ENCODE results near the gene MAJIN. TPM values are rescaled to one million over a fixed set of nuclear protein-coding genes. Genes with fewer than 3 reads are reported as not detected.

The MAJIN gene
- total RNA-seq, 1 experiment from 2014 or later, result not detected

DNA sequence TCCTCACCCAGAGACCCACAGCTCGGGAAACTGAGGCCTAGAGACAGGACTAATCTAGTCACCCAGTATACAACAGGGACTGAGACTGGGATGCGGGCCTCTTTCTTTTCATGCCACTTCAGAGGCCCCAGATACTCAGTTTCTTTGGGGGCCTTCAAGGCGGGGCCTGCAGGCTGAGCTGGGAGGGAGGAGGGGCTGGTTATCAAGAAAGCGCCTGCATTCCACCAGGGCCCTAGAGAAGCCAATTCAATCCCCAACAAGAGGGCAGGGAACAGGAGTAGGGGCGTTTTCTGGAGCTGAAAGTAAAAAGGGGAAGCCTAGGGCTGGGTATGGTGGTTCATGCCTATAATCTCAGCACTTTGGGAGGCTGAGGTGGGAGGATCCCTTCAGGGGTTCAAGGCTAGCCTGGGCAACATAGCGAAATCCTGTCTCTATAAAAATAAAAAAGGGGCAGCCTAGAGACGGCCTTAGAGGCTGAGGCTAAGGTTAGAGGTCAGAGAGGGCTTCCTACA lies 56.5 kb downstream of the MAJIN start:
- no peak for TF ChIP-seq RELA (CRISPR knock-in tag; IDR thresholded peaks at IDR 0.05; ENCODE audit: borderline replicate concordance)
- no peak for TF ChIP-seq NR1H2 (CRISPR knock-in tag; IDR thresholded peaks at IDR 0.05)
- TF ChIP-seq, protein P1, sequence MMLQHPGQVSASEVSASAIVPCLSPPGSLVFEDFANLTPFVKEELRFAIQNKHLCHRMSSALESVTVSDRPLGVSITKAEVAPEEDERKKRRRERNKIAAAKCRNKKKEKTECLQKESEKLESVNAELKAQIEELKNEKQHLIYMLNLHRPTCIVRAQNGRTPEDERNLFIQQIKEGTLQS (CRISPR knock-in tag; conservative IDR thresholded peaks at IDR 0.05), result no peak
- no peak for TF ChIP-seq GTF2I (CRISPR knock-in tag; conservative IDR thresholded peaks at IDR 0.05)
- no peak for TF ChIP-seq FOXK1 (CRISPR knock-in tag; IDR thresholded peaks at IDR 0.05)
- TF ChIP-seq, protein P2, sequence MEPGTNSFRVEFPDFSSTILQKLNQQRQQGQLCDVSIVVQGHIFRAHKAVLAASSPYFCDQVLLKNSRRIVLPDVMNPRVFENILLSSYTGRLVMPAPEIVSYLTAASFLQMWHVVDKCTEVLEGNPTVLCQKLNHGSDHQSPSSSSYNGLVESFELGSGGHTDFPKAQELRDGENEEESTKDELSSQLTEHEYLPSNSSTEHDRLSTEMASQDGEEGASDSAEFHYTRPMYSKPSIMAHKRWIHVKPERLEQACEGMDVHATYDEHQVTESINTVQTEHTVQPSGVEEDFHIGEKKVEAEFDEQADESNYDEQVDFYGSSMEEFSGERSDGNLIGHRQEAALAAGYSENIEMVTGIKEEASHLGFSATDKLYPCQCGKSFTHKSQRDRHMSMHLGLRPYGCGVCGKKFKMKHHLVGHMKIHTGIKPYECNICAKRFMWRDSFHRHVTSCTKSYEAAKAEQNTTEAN (CRISPR knock-in tag; IDR thresholded peaks at IDR 0.05), result no peak
- no peak for TF ChIP-seq ZBTB21 (CRISPR knock-in tag; IDR thresholded peaks at IDR 0.05; ENCODE audit: borderline replicate concordance)
- TF ChIP-seq, protein P3, sequence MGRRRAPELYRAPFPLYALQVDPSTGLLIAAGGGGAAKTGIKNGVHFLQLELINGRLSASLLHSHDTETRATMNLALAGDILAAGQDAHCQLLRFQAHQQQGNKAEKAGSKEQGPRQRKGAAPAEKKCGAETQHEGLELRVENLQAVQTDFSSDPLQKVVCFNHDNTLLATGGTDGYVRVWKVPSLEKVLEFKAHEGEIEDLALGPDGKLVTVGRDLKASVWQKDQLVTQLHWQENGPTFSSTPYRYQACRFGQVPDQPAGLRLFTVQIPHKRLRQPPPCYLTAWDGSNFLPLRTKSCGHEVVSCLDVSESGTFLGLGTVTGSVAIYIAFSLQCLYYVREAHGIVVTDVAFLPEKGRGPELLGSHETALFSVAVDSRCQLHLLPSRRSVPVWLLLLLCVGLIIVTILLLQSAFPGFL (CRISPR knock-in tag; IDR thresholded peaks at IDR 0.05; ENCODE audit: borderline replicate concordance), result no peak
- no peak for TF ChIP-seq SMAD3 (CRISPR knock-in tag; IDR thresholded peaks at IDR 0.05; ENCODE audit: borderline replicate concordance)
- TF ChIP-seq, protein P4, sequence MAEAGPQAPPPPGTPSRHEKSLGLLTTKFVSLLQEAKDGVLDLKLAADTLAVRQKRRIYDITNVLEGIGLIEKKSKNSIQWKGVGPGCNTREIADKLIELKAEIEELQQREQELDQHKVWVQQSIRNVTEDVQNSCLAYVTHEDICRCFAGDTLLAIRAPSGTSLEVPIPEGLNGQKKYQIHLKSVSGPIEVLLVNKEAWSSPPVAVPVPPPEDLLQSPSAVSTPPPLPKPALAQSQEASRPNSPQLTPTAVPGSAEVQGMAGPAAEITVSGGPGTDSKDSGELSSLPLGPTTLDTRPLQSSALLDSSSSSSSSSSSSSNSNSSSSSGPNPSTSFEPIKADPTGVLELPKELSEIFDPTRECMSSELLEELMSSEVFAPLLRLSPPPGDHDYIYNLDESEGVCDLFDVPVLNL (CRISPR knock-in tag; IDR thresholded peaks at IDR 0.05; ENCODE audit: borderline replicate concordance, low read depth), result no peak
- no peak for TF ChIP-seq TP53 (CRISPR knock-in tag; IDR thresholded peaks at IDR 0.05)
- no peak for TF ChIP-seq NFE2L1 (CRISPR knock-in tag; IDR thresholded peaks at IDR 0.05)
- TF ChIP-seq, protein P5, sequence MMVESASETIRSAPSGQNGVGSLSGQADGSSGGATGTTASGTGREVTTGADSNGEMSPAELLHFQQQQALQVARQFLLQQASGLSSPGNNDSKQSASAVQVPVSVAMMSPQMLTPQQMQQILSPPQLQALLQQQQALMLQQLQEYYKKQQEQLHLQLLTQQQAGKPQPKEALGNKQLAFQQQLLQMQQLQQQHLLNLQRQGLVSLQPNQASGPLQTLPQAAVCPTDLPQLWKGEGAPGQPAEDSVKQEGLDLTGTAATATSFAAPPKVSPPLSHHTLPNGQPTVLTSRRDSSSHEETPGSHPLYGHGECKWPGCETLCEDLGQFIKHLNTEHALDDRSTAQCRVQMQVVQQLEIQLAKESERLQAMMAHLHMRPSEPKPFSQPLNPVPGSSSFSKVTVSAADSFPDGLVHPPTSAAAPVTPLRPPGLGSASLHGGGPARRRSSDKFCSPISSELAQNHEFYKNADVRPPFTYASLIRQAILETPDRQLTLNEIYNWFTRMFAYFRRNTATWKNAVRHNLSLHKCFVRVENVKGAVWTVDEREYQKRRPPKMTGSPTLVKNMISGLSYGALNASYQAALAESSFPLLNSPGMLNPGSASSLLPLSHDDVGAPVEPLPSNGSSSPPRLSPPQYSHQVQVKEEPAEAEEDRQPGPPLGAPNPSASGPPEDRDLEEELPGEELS (CRISPR knock-in tag; IDR thresholded peaks at IDR 0.05), result no peak
- TF ChIP-seq, protein P6, sequence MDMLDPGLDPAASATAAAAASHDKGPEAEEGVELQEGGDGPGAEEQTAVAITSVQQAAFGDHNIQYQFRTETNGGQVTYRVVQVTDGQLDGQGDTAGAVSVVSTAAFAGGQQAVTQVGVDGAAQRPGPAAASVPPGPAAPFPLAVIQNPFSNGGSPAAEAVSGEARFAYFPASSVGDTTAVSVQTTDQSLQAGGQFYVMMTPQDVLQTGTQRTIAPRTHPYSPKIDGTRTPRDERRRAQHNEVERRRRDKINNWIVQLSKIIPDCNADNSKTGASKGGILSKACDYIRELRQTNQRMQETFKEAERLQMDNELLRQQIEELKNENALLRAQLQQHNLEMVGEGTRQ (CRISPR knock-in tag; IDR thresholded peaks at IDR 0.05), result no peak
- TF ChIP-seq, protein P7, sequence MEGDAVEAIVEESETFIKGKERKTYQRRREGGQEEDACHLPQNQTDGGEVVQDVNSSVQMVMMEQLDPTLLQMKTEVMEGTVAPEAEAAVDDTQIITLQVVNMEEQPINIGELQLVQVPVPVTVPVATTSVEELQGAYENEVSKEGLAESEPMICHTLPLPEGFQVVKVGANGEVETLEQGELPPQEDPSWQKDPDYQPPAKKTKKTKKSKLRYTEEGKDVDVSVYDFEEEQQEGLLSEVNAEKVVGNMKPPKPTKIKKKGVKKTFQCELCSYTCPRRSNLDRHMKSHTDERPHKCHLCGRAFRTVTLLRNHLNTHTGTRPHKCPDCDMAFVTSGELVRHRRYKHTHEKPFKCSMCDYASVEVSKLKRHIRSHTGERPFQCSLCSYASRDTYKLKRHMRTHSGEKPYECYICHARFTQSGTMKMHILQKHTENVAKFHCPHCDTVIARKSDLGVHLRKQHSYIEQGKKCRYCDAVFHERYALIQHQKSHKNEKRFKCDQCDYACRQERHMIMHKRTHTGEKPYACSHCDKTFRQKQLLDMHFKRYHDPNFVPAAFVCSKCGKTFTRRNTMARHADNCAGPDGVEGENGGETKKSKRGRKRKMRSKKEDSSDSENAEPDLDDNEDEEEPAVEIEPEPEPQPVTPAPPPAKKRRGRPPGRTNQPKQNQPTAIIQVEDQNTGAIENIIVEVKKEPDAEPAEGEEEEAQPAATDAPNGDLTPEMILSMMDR (IDR thresholded peaks at IDR 0.05), result no peak
- TF ChIP-seq, protein P8, sequence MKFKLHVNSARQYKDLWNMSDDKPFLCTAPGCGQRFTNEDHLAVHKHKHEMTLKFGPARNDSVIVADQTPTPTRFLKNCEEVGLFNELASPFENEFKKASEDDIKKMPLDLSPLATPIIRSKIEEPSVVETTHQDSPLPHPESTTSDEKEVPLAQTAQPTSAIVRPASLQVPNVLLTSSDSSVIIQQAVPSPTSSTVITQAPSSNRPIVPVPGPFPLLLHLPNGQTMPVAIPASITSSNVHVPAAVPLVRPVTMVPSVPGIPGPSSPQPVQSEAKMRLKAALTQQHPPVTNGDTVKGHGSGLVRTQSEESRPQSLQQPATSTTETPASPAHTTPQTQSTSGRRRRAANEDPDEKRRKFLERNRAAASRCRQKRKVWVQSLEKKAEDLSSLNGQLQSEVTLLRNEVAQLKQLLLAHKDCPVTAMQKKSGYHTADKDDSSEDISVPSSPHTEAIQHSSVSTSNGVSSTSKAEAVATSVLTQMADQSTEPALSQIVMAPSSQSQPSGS (CRISPR knock-in tag; IDR thresholded peaks at IDR 0.05; ENCODE audit: borderline replicate concordance, low read depth), result no peak
- TF ChIP-seq RORB (CRISPR knock-in tag; IDR thresholded peaks at IDR 0.05), result no peak
- TF ChIP-seq PRRX2 (CRISPR knock-in tag; IDR thresholded peaks at IDR 0.05), result no peak
- Mint-ChIP-seq H3K4me3 (peak overlapping the region; percentile 88; the same call in 1 of the 2 replicates), H3K27me3 (ENCODE audit: low read depth) (no peaks in the 10 kb centered on the region), H3K9me3 (no peaks in the 10 kb centered on the region), H3K36me3 (peaks cover 5% of the 10 kb centered on the region; the same call in 1 of the 2 replicates), H3K4me1 (peaks cover 13% of the 10 kb centered on the region), H3K27ac (no peak overlapping the region)
- DNase-seq (ENCODE audit: low spot score) (no peak), ATAC-seq (no peak)
- CTCF ChIA-PET, result interaction anchor here (0.9 to 2.1 kb wide), 5 partner anchors 9 to 81 kb away, joined by 4 to 6 read pairs (median 6); partner anchors contain the start of genes BATF2, GPHA2 and PPP2R5B
- POLR2A ChIA-PET, result no interaction called here

All from WTC11 (cell line).